Caco-2 (cell line): ENCODE data around the gene MTCL3.

Experiments
- BruUV-seq: library from RNA; stranded (reverse); fragments of 400-500 nt; replicated peaks from 2 replicates; lab custom pipeline; 2021; lab: Mats Ljungman, UMichigan
- CTCF ChIA-PET: fragments of 300-600 bp; sonication (Branson Sonifier 250); formaldehyde crosslinking; loops from one replicate; lab custom pipeline; 2022; ENCODE audit warnings: antibody characterized with exemption; lab: Charles Lee
- POLR2A ChIA-PET: fragments of 300-600 bp; sonication (Branson Sonifier 250); formaldehyde crosslinking; loops from one replicate; lab custom pipeline; 2022; ENCODE audit warnings: antibody characterized with exemption; lab: Charles Lee
- DNase-seq, 2 experiments: peaks; one replicate each; pipeline versions ENCODE4 v3.0.0 to v3.0.0-alpha.2; 2020 to 2022
- H3K27me3 ChIP-seq: replicated peaks from 2 replicates; pipeline ENCODE4 v1.6.0; 2011; ENCODE audit warnings: low read length; ENCODE audit not compliant: control insufficient read depth, insufficient read depth
- H3K36me3 ChIP-seq: 2 replicates; pipeline ENCODE4 v1.5.1; 2011; ENCODE audit warnings: low read length; ENCODE audit not compliant: control insufficient read depth, insufficient read depth
- H3K4me1 ChIP-seq: fragments of 250-450 bp; sonication (Bioruptor Pico); 2 replicates; pipeline ENCODE4 v1.5.1; 2020; ENCODE audit warnings: mild to moderate bottlenecking
- H3K4me3 ChIP-seq: 2 replicates; pipeline ENCODE4 v1.5.1; 2011; ENCODE audit warnings: low read depth, mild to moderate bottlenecking, control low read depth, low read length
- H3K9me3 ChIP-seq: fragments of 250-450 bp; sonication (Bioruptor Pico); 2 replicates; pipeline ENCODE4 v1.5.1; 2020; ENCODE audit warnings: mild to moderate bottlenecking, moderate library complexity
- H3K27ac Mint-ChIP-seq: one replicate; pipeline ENCODE4 v1.8.0; 2022; ENCODE audit warnings: mixed read lengths; ENCODE audit not compliant: unreplicated experiment
- H3K27me3 Mint-ChIP-seq: one replicate; pipeline ENCODE4 v1.8.0; 2022; ENCODE audit warnings: mixed read lengths; ENCODE audit not compliant: insufficient read depth, unreplicated experiment
- H3K36me3 Mint-ChIP-seq: one replicate; pipeline ENCODE4 v1.8.0; 2022; ENCODE audit warnings: mild to moderate bottlenecking, mixed read lengths; ENCODE audit not compliant: insufficient read depth, unreplicated experiment
- H3K4me1 Mint-ChIP-seq: one replicate; pipeline ENCODE4 v1.8.0; 2022; ENCODE audit warnings: low read depth, mixed read lengths; ENCODE audit not compliant: unreplicated experiment
- H3K4me3 Mint-ChIP-seq: one replicate; pipeline ENCODE4 v1.8.0; 2022; ENCODE audit warnings: mild to moderate bottlenecking, moderate library complexity, mixed read lengths; ENCODE audit not compliant: unreplicated experiment
- H3K9me3 Mint-ChIP-seq: one replicate; pipeline ENCODE4 v1.8.0; 2022; ENCODE audit warnings: mixed read lengths; ENCODE audit not compliant: unreplicated experiment
- CTCF ChIP-seq, 2 experiments: fragments of 200-600 bp in 1 of 2; IDR thresholded peaks; 1 replicate in 1 of 2; 2 replicates in 1 of 2; pipeline versions ENCODE4 v1.5.1 to v1.8.0; 2011 to 2022; ENCODE audit warnings: antibody characterized with exemption in 1 of 2, control low read depth in 1 of 2, inconsistent platforms in 1 of 2, low read depth in 1 of 2, low read length in 1 of 2, mild to moderate bottlenecking in 1 of 2, moderate library complexity in 1 of 2; ENCODE audit not compliant: insufficient read depth in 1 of 2, severe bottlenecking in 1 of 2, unreplicated experiment in 1 of 2
- intact Hi-C: fragments of 100-400 bp; cut with micrococcal nuclease; formaldehyde crosslinking; loops from one replicate; pipeline ENCODE4 v1.10.0; 2022; ENCODE audit not compliant: unreplicated experiment

Gene MTCL3

GRCh38 chr6:127494240-127494767 lies 24.8 kb downstream of the MTCL3 start:
- Histone ChIP-seq H3K27me3 (no peaks in the 10 kb centered on the region), H3K4me1 (no peaks in the 10 kb centered on the region), H3K9me3 (no peaks in the 10 kb centered on the region), H3K4me3 (no peak overlapping the region), H3K36me3 (no peaks in the 10 kb centered on the region)
- POLR2A ChIA-PET: no interaction called here
- no peak for TF ChIP-seq CTCF (IDR thresholded peaks at IDR 0.05; ENCODE audit: insufficient read depth in 1 of 2, low read depth in 1 of 2, low read length in 1 of 2, severe bottlenecking in 1 of 2, unreplicated experiment in 1 of 2)
- no peak for DNase-seq
- Mint-ChIP-seq H3K9me3 (no peaks in the 10 kb centered on the region), H3K36me3 (no peaks in the 10 kb centered on the region), H3K27ac (no peak overlapping the region), H3K4me3 (no peak overlapping the region), H3K4me1 (no peaks in the 10 kb centered on the region), H3K27me3 (peaks cover 13% of the 10 kb centered on the region)
- CTCF ChIA-PET: no interaction called here
- intact Hi-C loops: no loop called here
- BruUV-seq: no TSS peak

- Histone ChIP-seq H3K4me3 (no peak overlapping the region), H3K36me3 (no peaks in the 10 kb centered on the region), H3K9me3 (no peaks in the 10 kb centered on the region), H3K4me1 (peaks cover 5% of the 10 kb centered on the region; the same call in 1 of the 2 replicates), H3K27me3 (no peaks in the 10 kb centered on the region)
- POLR2A ChIA-PET: no interaction called here
- Mint-ChIP-seq H3K4me1 (no peaks in the 10 kb centered on the region), H3K36me3 (no peaks in the 10 kb centered on the region), H3K27me3 (peaks cover 2% of the 10 kb centered on the region), H3K27ac (no peak overlapping the region), H3K4me3 (no peak overlapping the region), H3K9me3 (no peaks in the 10 kb centered on the region)
- CTCF ChIA-PET: no interaction called here
- intact Hi-C loops: loop anchor here (10.0 kb wide), 1 partner anchor 904 kb away; no protein-coding TSS in a partner anchor
- BruUV-seq: no TSS peak
- TF ChIP-seq CTCF (IDR thresholded peaks at IDR 0.05; ENCODE audit: insufficient read depth in 1 of 2, low read depth in 1 of 2, low read length in 1 of 2, severe bottlenecking in 1 of 2, unreplicated experiment in 1 of 2): no peak
- no peak for DNase-seq
Observed at GRCh38 chr6:127489248-127489647, 29.9 kb downstream of the MTCL3 start.

- Mint-ChIP-seq H3K9me3 (no peaks in the 10 kb centered on the region), H3K4me3 (no peak overlapping the region), H3K27ac (no peak overlapping the region), H3K4me1 (no peaks in the 10 kb centered on the region), H3K36me3 (no peaks in the 10 kb centered on the region), H3K27me3 (peaks cover 7% of the 10 kb centered on the region)
- ChIA-PET POLR2A (no interaction called here), CTCF (no interaction called here)
- no peaks in the 10 kb centered on the region for H3K36me3 ChIP-seq
- TF ChIP-seq CTCF (IDR thresholded peaks at IDR 0.05; ENCODE audit: insufficient read depth in 1 of 2, low read depth in 1 of 2, low read length in 1 of 2, severe bottlenecking in 1 of 2, unreplicated experiment in 1 of 2): no peak
- H3K4me3 ChIP-seq: no peak overlapping the region
- H3K4me1 ChIP-seq: peaks cover 5% of the 10 kb centered on the region
- no peaks in the 10 kb centered on the region for H3K27me3 ChIP-seq
- no TSS peak for BruUV-seq
- no peaks in the 10 kb centered on the region for H3K9me3 ChIP-seq
- intact Hi-C loops: loop anchor here (10.0 kb wide), 1 partner anchor 902 kb away; no protein-coding TSS in a partner anchor
- DNase-seq: no peak
Observed at GRCh38 chr6:127486934-127487333, 32.2 kb downstream of the MTCL3 start.
